ENCODE data around the gene CLCA4.

DNA sequence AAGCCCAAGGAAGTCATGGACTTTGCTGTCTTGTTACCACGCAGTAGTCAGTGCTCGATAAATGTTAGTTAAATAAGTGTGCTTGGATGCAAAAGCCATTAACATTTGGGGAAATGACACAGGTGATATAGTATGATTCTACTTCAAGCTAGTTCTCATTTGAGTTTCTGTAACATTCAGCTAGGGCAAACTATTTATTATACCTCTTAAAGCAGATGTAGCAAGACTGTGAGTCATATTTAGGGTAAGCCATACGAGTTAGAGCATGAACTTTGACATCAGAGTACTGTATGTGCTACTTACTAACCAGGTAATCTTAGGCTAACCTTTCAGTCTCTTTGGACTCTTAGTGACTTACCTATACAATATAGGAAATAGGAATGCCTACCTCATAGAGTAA, 21.0 kb downstream of the CLCA4 start:
- TF ChIP-seq, protein P1, sequence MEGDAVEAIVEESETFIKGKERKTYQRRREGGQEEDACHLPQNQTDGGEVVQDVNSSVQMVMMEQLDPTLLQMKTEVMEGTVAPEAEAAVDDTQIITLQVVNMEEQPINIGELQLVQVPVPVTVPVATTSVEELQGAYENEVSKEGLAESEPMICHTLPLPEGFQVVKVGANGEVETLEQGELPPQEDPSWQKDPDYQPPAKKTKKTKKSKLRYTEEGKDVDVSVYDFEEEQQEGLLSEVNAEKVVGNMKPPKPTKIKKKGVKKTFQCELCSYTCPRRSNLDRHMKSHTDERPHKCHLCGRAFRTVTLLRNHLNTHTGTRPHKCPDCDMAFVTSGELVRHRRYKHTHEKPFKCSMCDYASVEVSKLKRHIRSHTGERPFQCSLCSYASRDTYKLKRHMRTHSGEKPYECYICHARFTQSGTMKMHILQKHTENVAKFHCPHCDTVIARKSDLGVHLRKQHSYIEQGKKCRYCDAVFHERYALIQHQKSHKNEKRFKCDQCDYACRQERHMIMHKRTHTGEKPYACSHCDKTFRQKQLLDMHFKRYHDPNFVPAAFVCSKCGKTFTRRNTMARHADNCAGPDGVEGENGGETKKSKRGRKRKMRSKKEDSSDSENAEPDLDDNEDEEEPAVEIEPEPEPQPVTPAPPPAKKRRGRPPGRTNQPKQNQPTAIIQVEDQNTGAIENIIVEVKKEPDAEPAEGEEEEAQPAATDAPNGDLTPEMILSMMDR (IDR thresholded peaks at IDR 0.05 in 8 of 11, conservative IDR thresholded peaks at IDR 0.05 in 3 of 11), result no peak
- no peak for TF ChIP-seq POLR2A (IDR thresholded peaks at IDR 0.05)
- TF ChIP-seq POLR2AphosphoS5 (IDR thresholded peaks at IDR 0.05), result no peak

Measured in spleen (tissue), 7 donors.